HepG2 (cell line): ENCODE data around the gene PIBF1. TPM values are rescaled to one million over a fixed set of nuclear protein-coding genes. Genes with fewer than 3 reads are reported as not detected.

Experiments used
- ATAC-seq: fragments of 200-7000 bp; cut with Tn5 transposase; 3 replicates; pipeline ENCODE4 v1.9.1; 2020; ENCODE audit warnings: mild to moderate bottlenecking, moderate library complexity
- BruUV-seq: library from RNA; stranded (reverse); fragments of 400-500 nt; replicated peaks from 2 replicates; lab custom pipeline; 2021; lab: Mats Ljungman, UMichigan
- CTCF ChIA-PET: fragments of 300-600 bp; formaldehyde crosslinking; extraction: SDS; loops from one replicate; lab custom pipeline; 2021; ENCODE audit warnings: low total read pairs, inconsistent platforms, low intra/inter-chr PET ratio; lab: Yijun Ruan, JAX
- POLR2A ChIA-PET: fragments of 350-600 bp; sonication (Branson Sonifier 250); formaldehyde crosslinking; loops from one replicate; lab custom pipeline; 2020; ENCODE audit warnings: antibody characterized with exemption, inconsistent platforms; lab: Yijun Ruan, JAX
- DNase-seq: peaks from one replicate; pipeline ENCODE4 v3.0.0-alpha.2; 2015; ENCODE audit warnings: low spot score
- FAIRE-seq: peaks from 3 replicates; lab custom pipeline; 2011; peaks lifted over from hg19 to GRCh38; lab: Jason Lieb, UNC
- H2AFZ ChIP-seq: one replicate; pipeline ENCODE4 v1.6.1; 2011; ENCODE audit warnings: low read length, inconsistent platforms
- H3K27ac ChIP-seq: fragments of 300-600 bp; 3 replicates; pipeline ENCODE4 v1.8.0; 2011; ENCODE audit warnings: mixed run types, mild to moderate bottlenecking, mixed read lengths, low read length, inconsistent platforms; ENCODE audit not compliant: insufficient read depth; ENCODE audit errors: extremely low read length
- H3K27me3 ChIP-seq, 2 experiments: fragments of 200-600 bp in 1 of 2; 2 replicates in 1 of 2; 3 replicates in 1 of 2; pipeline versions ENCODE4 v1.6.0 to v1.8.0; 2011; ENCODE audit warnings: low read length in 2 of 2, mild to moderate bottlenecking in 2 of 2, moderate library complexity in 2 of 2, inconsistent platforms in 1 of 2; ENCODE audit not compliant: insufficient read depth in 2 of 2, control insufficient read depth in 1 of 2
- H3K36me3 ChIP-seq, 2 experiments: fragments of 200-600 bp in 1 of 2; replicated peaks in 1 of 2; 2 replicates in 1 of 2; 3 replicates in 1 of 2; pipeline versions ENCODE4 v1.5.1 to v1.8.0; 2011; ENCODE audit warnings: low read length in 2 of 2, inconsistent platforms in 1 of 2; ENCODE audit not compliant: insufficient read depth in 2 of 2, control insufficient read depth in 1 of 2
- H3K4me1 ChIP-seq: 2 replicates; pipeline ENCODE4 v1.5.1; 2012; ENCODE audit warnings: low read length, inconsistent platforms; ENCODE audit not compliant: insufficient read depth
- H3K4me2 ChIP-seq: 2 replicates; pipeline ENCODE4 v1.6.0; 2011; ENCODE audit warnings: low read depth, low read length, inconsistent platforms
- H3K4me3 ChIP-seq, 3 experiments: fragments of 200-600 bp in 1 of 3; sonication (generic), shearing (Covaris generic) in 1 of 3; replicated peaks in 1 of 3; 2 replicates each; pipeline ENCODE4 v1.5.1; 2011 to 2016; ENCODE audit warnings: low read length in 3 of 3, inconsistent platforms in 2 of 3, low read depth in 2 of 3, mild to moderate bottlenecking in 2 of 3, control low read depth in 1 of 3, mixed read lengths in 1 of 3; ENCODE audit not compliant: insufficient read depth in 1 of 3
- H3K79me2 ChIP-seq: one replicate; pipeline ENCODE4 v1.6.1; 2011; ENCODE audit warnings: low read length, inconsistent platforms; ENCODE audit not compliant: insufficient read depth
- H3K9ac ChIP-seq: 2 replicates; pipeline ENCODE4 v1.6.0; 2011; ENCODE audit warnings: mild to moderate bottlenecking, low read depth, low read length, inconsistent platforms; ENCODE audit not compliant: insufficient read depth
- H3K9me3 ChIP-seq: 2 replicates; pipeline ENCODE4 v1.5.1; 2012; ENCODE audit warnings: mild to moderate bottlenecking, low read length
- H4K20me1 ChIP-seq: 2 replicates; pipeline ENCODE4 v1.6.0; 2011; ENCODE audit warnings: inconsistent platforms, mild to moderate bottlenecking, low read length, moderate library complexity; ENCODE audit not compliant: insufficient read depth
- CBX2 ChIP-seq, 2 experiments: fragments of 200-600 bp in 1 of 2; sonication (generic); formaldehyde crosslinking in 1 of 2; IDR thresholded peaks; 2 replicates each; pipeline versions ENCODE4 v1.7.0 to v1.8.1; 2018 to 2022; ENCODE audit warnings: low read depth in 2 of 2, low read length in 1 of 2, mild to moderate bottlenecking in 1 of 2, missing genetic modification reagents in 1 of 2
- HMG20A ChIP-seq: IDR thresholded peaks from 2 replicates; pipeline ENCODE4 v1.6.1; 2016; ENCODE audit warnings: borderline replicate concordance
- KAT2B ChIP-seq: fragments of 150-350 bp; IDR thresholded peaks from 2 replicates; pipeline ENCODE4 v1.6.1; 2014; ENCODE audit warnings: low read depth, low read length, borderline replicate concordance
- KLF9 ChIP-seq: IDR thresholded peaks from 2 replicates; pipeline ENCODE4 v1.6.1; 2016; ENCODE audit warnings: low read depth
- MTA3 ChIP-seq: sonication (generic); formaldehyde crosslinking; IDR thresholded peaks from 2 replicates; pipeline ENCODE4 v1.4.0; 2020; ENCODE audit warnings: missing genetic modification reagents
- MZF1 ChIP-seq: sonication (generic); formaldehyde crosslinking; IDR thresholded peaks from 2 replicates; pipeline ENCODE4 v1.8.1; 2023; ENCODE audit warnings: mild to moderate bottlenecking, missing genetic modification reagents, borderline replicate concordance
- U2AF2 ChIP-seq: fragments of 200-400 bp; formaldehyde crosslinking; IDR thresholded peaks from 2 replicates; pipeline ENCODE4 v1.6.1; 2017; ENCODE audit warnings: low read depth, mild to moderate bottlenecking, low read length
- ZFX ChIP-seq: sonication (generic); formaldehyde crosslinking; IDR thresholded peaks from 2 replicates; pipeline ENCODE4 v1.4.0; 2020; ENCODE audit warnings: mild to moderate bottlenecking, low read depth, missing genetic modification reagents, moderate library complexity
- ZNF124 ChIP-seq: sonication (generic); formaldehyde crosslinking; IDR thresholded peaks from 2 replicates; pipeline ENCODE4 v1.4.0; 2020; ENCODE audit warnings: missing genetic modification reagents
- ZNF552 ChIP-seq: sonication (generic); formaldehyde crosslinking; IDR thresholded peaks from 2 replicates; pipeline ENCODE4 v1.9.0; 2022; ENCODE audit warnings: missing genetic modification reagents, mild to moderate bottlenecking, borderline replicate concordance
- ZNF556 ChIP-seq: sonication (generic); formaldehyde crosslinking; IDR thresholded peaks from 2 replicates; pipeline ENCODE4 v1.4.0; 2020; ENCODE audit warnings: mild to moderate bottlenecking, missing genetic modification reagents, borderline replicate concordance
- ZNF639 ChIP-seq: conservative IDR thresholded peaks from 2 replicates; pipeline ENCODE4 v1.6.1; 2018; ENCODE audit warnings: missing genetic modification reagents
- ZNF737 ChIP-seq: sonication (generic); formaldehyde crosslinking; IDR thresholded peaks from 2 replicates; pipeline ENCODE4 v1.5.0; 2020; ENCODE audit warnings: missing genetic modification reagents, mild to moderate bottlenecking, borderline replicate concordance
- ZNF775 ChIP-seq: sonication (generic); formaldehyde crosslinking; IDR thresholded peaks from 2 replicates; pipeline ENCODE4 v1.4.0; 2020; ENCODE audit warnings: missing genetic modification reagents, mild to moderate bottlenecking, moderate library complexity, borderline replicate concordance
- WGBS: methylation state at CpG from one replicate; pipeline ENCODE4 v1.1.6; 2017; ENCODE audit warnings: low lambda C conversion rate; 5-methylcytosine and 5-hydroxymethylcytosine counted together
- in situ Hi-C: cut with HindIII; loops from 2 replicates; pipeline ENCODE4 v1.10.0; 2017; ENCODE audit warnings: low pct_unique_long_range_greater_than_20kb; ENCODE audit not compliant: extremely low pct_ligation_motif_present
- intact Hi-C: fragments of 100-400 bp; cut with micrococcal nuclease; formaldehyde crosslinking; loops from one replicate; pipeline ENCODE4 v1.10.0; 2022; ENCODE audit not compliant: unreplicated experiment
- polyA plus RNA-seq, 8 experiments: library from polyadenylated mRNA; depleted of rRNA in 3 of 8; stranded (reverse) in 7 of 8; unstranded in 1 of 8; fragments of >200 nt; fragmentation: Illumina TruSeq in 4 of 8; extraction: Trizol in 4 of 8; gene quantifications; 2 replicates each; pipeline versions ENCODE4 v1.2.1 to v1.2.3, GENCODE V29; 2011 to 2016; ENCODE audit warnings: low read depth in 4 of 8, missing spikeins in 1 of 8, mixed read lengths in 1 of 8; ENCODE audit not compliant: insufficient read depth in 1 of 8
- total RNA-seq, 5 experiments: library from RNA; depleted of rRNA; stranded (reverse); fragments of >200 nt; fragmentation: Illumina TruSeq; extraction: Trizol; gene quantifications; 2 replicates each; pipeline ENCODE4 v1.2.3, GENCODE V29; 2016; ENCODE audit warnings: low read depth in 1 of 5

PIBF1 gene
- total and polyA plus RNA-seq, 2 of the 13 experiments (the other 11 are each of a cell fraction or from before 2014, with no cell fraction given): 4.2 to 15.8 TPM

GRCh38 chr13:72754111-72754510, 27.8 kb upstream of the PIBF1 start:
- WGBS: 97% methylated on average over 6 of the region's 6 CpGs
- H3K9ac ChIP-seq: no peak overlapping the region
- H3K4me2 ChIP-seq: no peak overlapping the region
- ChIA-PET POLR2A (no interaction called here), CTCF (no interaction called here)
- no peak overlapping the region for H3K4me3 ChIP-seq
- DNase-seq (no peak), ATAC-seq (no peak), FAIRE-seq (no peak)
- BruUV-seq: no TSS peak
- H3K4me1 ChIP-seq: no peaks in the 10 kb centered on the region
- no peaks in the 10 kb centered on the region for H3K79me2 ChIP-seq
- H3K36me3 ChIP-seq: peaks cover 4 to 48% of the 10 kb centered on the region in 2 experiments
- no peaks in the 10 kb centered on the region for H4K20me1 ChIP-seq
- in situ Hi-C loops: no loop called here
- no peaks in the 10 kb centered on the region for H3K9me3 ChIP-seq
- no peak overlapping the region for H3K27ac ChIP-seq
- no peak overlapping the region for H2AFZ ChIP-seq
- TF ChIP-seq ZNF775 (CRISPR knock-in tag) (no peak), ZNF124 (CRISPR knock-in tag) (no peak), U2AF2 (no peak), CBX2 (IDR thresholded peaks at IDR 0.05; ENCODE audit: low read depth, low read length) (no peak), CBX2 (CRISPR knock-in tag; IDR thresholded peaks at IDR 0.05; ENCODE audit: low read depth) (no peak), ZFX (CRISPR knock-in tag) (no peak), ZNF639 (CRISPR knock-in tag) (no peak), HMG20A (CRISPR knock-in tag) (no peak), MZF1 (CRISPR knock-in tag) (no peak), KLF9 (CRISPR knock-in tag) (no peak), ZNF556 (CRISPR knock-in tag) (no peak), MTA3 (no peak), ZNF737 (CRISPR knock-in tag) (no peak), KAT2B (no peak), ZNF552 (CRISPR knock-in tag) (no peak)
- intact Hi-C loops: no loop called here
- no peaks in the 10 kb centered on the region for H3K27me3 ChIP-seq
